CD4-positive, alpha-beta T cell treated with Interleukin-6 at 100 ng/mL for 8 hours (primary cell): ENCODE data around the gene INO80B.
"Not testable (repeated sequence)": the region's sequence is repeated elsewhere in the genome, so short reads cannot be mapped to it uniquely, and the experiment has no call there.

Experiments used
- DNase-seq: peaks from one replicate; pipeline ENCODE4 v3.0.0-alpha.2; 2020; ENCODE audit warnings: mixed read lengths, low spot score

Gene INO80B

GRCh38 chr2:74450570-74451190 lies 4.2 kb upstream of the INO80B start:
- no peak for DNase-seq

GRCh38 chr2:74457129-74457548 lies 2.3 kb downstream of the INO80B start:
- no peak for DNase-seq

GRCh38 chr2:74457549-74458131 lies 2.8 kb downstream of the INO80B start:
- DNase-seq = peak; percentile 78

- peak; percentile 100 for DNase-seq
These were observed 3.4 kb downstream of the INO80B start, which contains the start of gene WBP1 for GRCh38 chr2:74458132-74458937. TSS of gene WBP1 (plus strand) at chr2:74458438. CDS start at chr2:74458603, 165 bp downstream.

- no peak for DNase-seq
These were observed 4.1 kb downstream of the INO80B start for GRCh38 chr2:74458938-74459363.

GRCh38 chr2:74459503-74460118 lies 4.7 kb downstream of the INO80B start:
- not testable (repeated sequence) for DNase-seq

GRCh38 chr2:74460187-74460586 lies 5.3 kb downstream of the INO80B start:
- DNase-seq = not testable (repeated sequence)

- DNase-seq = no peak
These were observed 6.5 kb downstream of the INO80B start for GRCh38 chr2:74461187-74462053.

- no peak for DNase-seq
These were observed 7.3 kb downstream of the INO80B start for GRCh38 chr2:74462054-74462785.

- DNase-seq = no peak
These were observed 7.9 kb downstream of the INO80B start for GRCh38 chr2:74462786-74463105.

- DNase-seq = no peak
These were observed 9.5 kb downstream of the INO80B start for GRCh38 chr2:74464406-74464805.

GRCh38 chr2:74470742-74471141 lies 15.9 kb downstream of the INO80B start:
- not testable (repeated sequence) for DNase-seq

- DNase-seq = no peak
These were observed 16.6 kb downstream of the INO80B start for GRCh38 chr2:74471332-74472065.

GRCh38 chr2:74472086-74472944 lies 17.4 kb downstream of the INO80B start, which contains the start of gene MRPL53:
TSS of gene MRPL53 (minus strand) at chr2:74472680. CDS start at chr2:74472660, 20 bp downstream.
- peak; percentile 95 for DNase-seq

GRCh38 chr2:74472945-74473258 lies 18.0 kb downstream of the INO80B start:
- DNase-seq = no peak

GRCh38 chr2:74474481-74474880 lies 19.6 kb downstream of the INO80B start:
- DNase-seq = no peak

- DNase-seq = no peak
These were observed 20.0 kb downstream of the INO80B start for GRCh38 chr2:74474899-74475298.

GRCh38 chr2:74481431-74481830 lies 26.5 kb downstream of the INO80B start:
- DNase-seq = no peak
